HG03575 (cell line): Measurements from ENCODE around the gene PCSK7.

ENCODE experiments used
- ATAC-seq: cut with Tn5 transposase; IDR thresholded peaks from one replicate; pipeline ENCODE4 v1.9.1; 2021; ENCODE audit not compliant: unreplicated experiment, insufficient number of reproducible peaks, low FRiP score; ENCODE audit errors: extremely low read depth

PCSK7 gene

GRCh38 chr11:117201658-117202305 is 30.1 kb downstream of the PCSK7 start:
- no peak for ATAC-seq

GRCh38 chr11:117200813-117201657 is 30.8 kb downstream of the PCSK7 start:
- ATAC-seq: no peak

DNA sequence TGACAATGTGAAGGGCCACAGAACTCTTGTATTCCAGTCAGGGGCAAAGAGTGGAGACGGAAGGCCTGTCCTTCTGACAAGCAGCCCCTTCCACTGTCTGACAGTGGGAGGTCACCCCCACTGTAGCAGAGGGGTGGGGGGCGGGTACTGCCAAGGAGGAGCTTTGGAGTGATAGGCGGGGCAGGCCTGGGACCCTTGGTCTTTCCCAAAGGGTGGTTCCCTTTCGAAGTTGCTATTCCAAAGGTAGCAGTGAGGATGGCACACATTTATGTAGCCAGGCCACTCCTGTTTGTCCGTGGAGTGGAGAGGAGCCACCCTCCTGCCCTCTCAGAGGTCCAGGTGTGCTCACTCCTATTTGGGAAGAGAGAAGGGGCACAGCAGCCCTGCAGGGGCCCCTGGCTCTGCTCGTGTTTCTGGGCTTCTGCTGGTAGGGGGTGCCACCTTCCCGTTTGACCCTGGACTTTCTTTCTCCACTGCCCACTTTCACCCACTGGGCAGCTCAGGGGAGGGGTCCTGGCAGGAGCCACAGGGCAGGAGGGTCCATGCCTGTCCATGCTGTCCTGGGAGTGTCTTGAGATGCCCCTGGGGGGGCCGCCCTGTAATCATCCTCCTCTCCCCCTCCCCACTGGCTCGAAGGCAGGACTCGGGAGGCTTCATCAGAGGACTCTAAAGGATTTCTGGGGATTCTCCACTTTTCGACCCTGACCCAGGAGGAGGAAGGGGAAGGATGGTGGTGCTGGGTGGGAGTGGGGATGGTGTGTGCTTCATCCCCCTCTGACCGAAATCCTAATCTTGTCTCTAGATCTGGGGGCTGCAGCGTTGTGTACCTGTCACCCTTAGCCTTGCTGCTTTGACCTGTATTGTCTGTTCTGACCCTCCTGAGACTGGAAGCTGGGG is 31.7 kb downstream of the PCSK7 start:
- ATAC-seq: no peak

GRCh38 chr11:117199053-117199915 is 32.6 kb downstream of the PCSK7 start, which contains the start of gene TAGLN:
TSS of gene TAGLN (plus strand) at chr11:117199370. CDS start at chr11:117203014, 3,644 bp downstream.
- ATAC-seq: no peak

DNA sequence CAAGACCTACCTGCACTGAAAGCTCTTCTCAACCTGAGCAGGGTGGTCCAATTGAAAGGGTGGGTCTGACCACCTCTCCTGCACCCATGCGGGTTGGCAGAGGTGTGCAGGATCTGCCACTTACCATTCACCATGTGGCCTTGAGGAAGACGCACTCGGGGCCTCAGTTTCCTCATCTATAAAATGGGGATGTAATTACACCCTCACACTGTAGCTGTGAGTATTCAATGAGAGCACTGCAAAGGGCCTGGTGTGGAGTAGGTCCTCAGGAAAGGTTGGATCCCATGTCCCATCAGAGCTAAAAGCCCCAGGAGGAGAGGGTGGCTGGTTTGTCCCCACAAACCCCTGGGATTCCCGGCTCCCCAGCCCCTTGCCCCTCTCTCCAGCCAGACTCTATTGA is 33.3 kb downstream of the PCSK7 start:
- no peak for ATAC-seq

- ATAC-seq: no peak
Measured at GRCh38 chr11:117197516-117198456, 34.1 kb downstream of the PCSK7 start.

DNA sequence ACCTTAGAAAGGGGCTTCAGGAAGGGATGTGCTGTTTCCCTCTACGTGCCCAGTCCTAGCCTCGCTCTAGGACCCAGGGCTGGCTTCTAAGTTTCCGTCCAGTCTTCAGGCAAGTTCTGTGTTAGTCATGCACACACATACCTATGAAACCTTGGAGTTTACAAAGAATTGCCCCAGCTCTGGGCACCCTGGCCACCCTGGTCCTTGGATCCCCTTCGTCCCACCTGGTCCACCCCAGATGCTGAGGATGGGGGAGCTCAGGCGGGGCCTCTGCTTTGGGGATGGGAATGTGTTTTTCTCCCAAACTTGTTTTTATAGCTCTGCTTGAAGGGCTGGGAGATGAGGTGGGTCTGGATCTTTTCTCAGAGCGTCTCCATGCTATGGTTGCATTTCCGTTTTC is 34.9 kb downstream of the PCSK7 start:
- ATAC-seq: no peak

DNA sequence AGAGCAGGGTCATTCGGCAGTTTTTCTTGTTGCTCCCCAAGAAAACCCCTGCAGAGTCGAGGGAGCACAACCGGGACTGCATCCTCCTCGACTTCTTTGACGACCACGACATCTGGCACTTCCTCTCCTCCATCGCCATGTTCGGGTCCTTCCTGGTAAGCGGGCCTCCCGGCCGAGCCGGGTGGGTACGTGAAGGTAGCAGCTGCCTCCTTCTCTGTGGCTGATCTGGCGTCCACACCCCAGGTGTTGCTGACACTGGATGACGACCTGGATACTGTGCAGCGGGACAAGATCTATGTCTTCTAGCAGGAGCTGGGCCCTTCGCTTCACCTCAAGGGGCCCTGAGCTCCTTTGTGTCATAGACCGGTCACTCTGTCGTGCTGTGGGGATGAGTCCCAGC is 36.1 kb downstream of the PCSK7 start:
- no peak for ATAC-seq

DNA sequence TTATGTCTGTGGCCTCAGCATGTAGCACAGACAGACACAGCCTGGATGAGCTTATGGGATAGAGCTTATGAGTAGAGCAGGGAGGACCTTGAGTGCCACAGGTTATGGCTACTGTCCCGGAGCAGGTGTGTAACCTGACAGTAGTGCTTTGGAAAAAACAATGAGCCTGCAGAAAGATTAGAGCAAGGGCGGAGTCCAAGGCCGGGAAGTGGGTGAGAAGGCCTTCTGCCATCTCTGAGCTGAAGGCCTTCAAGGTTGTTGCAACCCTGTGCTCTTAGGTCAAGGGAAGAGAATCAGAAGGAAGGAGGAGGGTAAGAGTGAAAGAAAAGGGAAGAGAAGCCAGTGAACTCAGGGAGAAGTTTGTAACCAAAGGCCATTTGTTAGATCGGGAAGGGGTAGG is 36.6 kb downstream of the PCSK7 start:
- no peak for ATAC-seq

- ATAC-seq: no peak
Measured at GRCh38 chr11:117194267-117194666, 37.6 kb downstream of the PCSK7 start.

- no peak for ATAC-seq
Measured at GRCh38 chr11:117193130-117194020, 38.5 kb downstream of the PCSK7 start.

DNA sequence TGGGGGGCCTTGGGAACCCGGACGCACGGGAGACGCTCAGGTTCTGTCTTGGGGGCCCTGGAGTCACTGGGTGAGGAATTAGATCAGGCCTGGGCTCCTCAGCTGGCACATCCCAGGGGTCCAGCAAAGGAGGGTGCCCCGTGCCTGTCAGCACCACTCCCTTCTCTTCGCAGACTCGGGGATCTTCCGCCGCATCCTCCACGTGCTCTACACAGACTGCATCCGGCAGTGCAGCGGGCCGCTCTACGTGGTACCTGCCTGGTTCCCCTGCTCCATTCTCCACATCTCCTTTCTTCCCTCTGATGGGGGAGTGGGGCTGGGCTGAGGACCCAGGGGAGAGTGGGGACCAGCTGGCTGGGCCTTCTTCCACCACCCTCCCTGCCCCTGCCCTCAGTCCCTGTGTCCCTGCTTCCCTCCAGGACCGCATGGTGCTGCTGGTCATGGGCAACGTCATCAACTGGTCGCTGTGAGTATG is 39.4 kb downstream of the PCSK7 start:
- ATAC-seq: no peak

- ATAC-seq: no peak
Measured at GRCh38 chr11:117191680-117192400, 40.0 kb downstream of the PCSK7 start.

- no peak for ATAC-seq
Measured at GRCh38 chr11:117189941-117190544, 41.8 kb downstream of the PCSK7 start.

- no peak for ATAC-seq
Measured at GRCh38 chr11:117189191-117189940, 42.5 kb downstream of the PCSK7 start.
